ENCODE results near the gene ZNF423. TPM values are rescaled to one million over a fixed set of nuclear protein-coding genes. Genes with fewer than 3 reads are reported as not detected.

Gene ZNF423
- polyA plus RNA-seq, 1 experiment = 0.11 TPM

- no peak for TF ChIP-seq CTCF (IDR thresholded peaks at IDR 0.05; ENCODE audit: low read depth, low read length)
- DNase-seq (ENCODE audit: low read depth, low spot score) = no peak
- Histone ChIP-seq H3K27ac (ENCODE audit: low read depth, low read length) (no peak overlapping the region), H3K4me3 (ENCODE audit: low read depth, low read length) (no peak overlapping the region), H3K9me3 (ENCODE audit: control insufficient read depth, insufficient read depth, low read length) (no peaks in the 10 kb centered on the region), H3K27me3 (ENCODE audit: control insufficient read depth, insufficient read depth, low read length) (peaks cover 3% of the 10 kb centered on the region)
- ChIA-PET POLR2A (no interaction called here), CTCF (no interaction called here)
Measured at GRCh38 chr16:49747654-49748053, 108.3 kb downstream of the ZNF423 start.

GRCh38 chr16:49746545-49746944 lies 109.4 kb downstream of the ZNF423 start:
- TF ChIP-seq CTCF (IDR thresholded peaks at IDR 0.05; ENCODE audit: low read depth, low read length) = no peak
- ChIA-PET CTCF (no interaction called here), POLR2A (no interaction called here)
- Histone ChIP-seq H3K4me3 (ENCODE audit: low read depth, low read length) (no peak overlapping the region), H3K9me3 (ENCODE audit: control insufficient read depth, insufficient read depth, low read length) (no peaks in the 10 kb centered on the region), H3K27me3 (ENCODE audit: control insufficient read depth, insufficient read depth, low read length) (peaks cover 3% of the 10 kb centered on the region), H3K27ac (ENCODE audit: low read depth, low read length) (no peak overlapping the region)
- DNase-seq (ENCODE audit: low read depth, low spot score) = no peak

GRCh38 chr16:49745311-49745747 lies 110.6 kb downstream of the ZNF423 start:
- Histone ChIP-seq H3K4me3 (ENCODE audit: low read depth, low read length) (no peak overlapping the region), H3K27ac (ENCODE audit: low read depth, low read length) (no peak overlapping the region), H3K27me3 (ENCODE audit: control insufficient read depth, insufficient read depth, low read length) (peaks cover 3% of the 10 kb centered on the region), H3K9me3 (ENCODE audit: control insufficient read depth, insufficient read depth, low read length) (no peaks in the 10 kb centered on the region)
- no peak for TF ChIP-seq CTCF (IDR thresholded peaks at IDR 0.05; ENCODE audit: low read depth, low read length)
- CTCF ChIA-PET = no interaction called here
- no peak for DNase-seq (ENCODE audit: low read depth, low spot score)
- POLR2A ChIA-PET = no interaction called here

- POLR2A ChIA-PET = no interaction called here
- Histone ChIP-seq H3K4me3 (ENCODE audit: low read depth, low read length) (no peak overlapping the region), H3K27ac (ENCODE audit: low read depth, low read length) (no peak overlapping the region), H3K27me3 (ENCODE audit: control insufficient read depth, insufficient read depth, low read length) (peaks cover 3% of the 10 kb centered on the region), H3K9me3 (ENCODE audit: control insufficient read depth, insufficient read depth, low read length) (no peaks in the 10 kb centered on the region)
- TF ChIP-seq CTCF (IDR thresholded peaks at IDR 0.05; ENCODE audit: low read depth, low read length) = no peak
- no peak for DNase-seq (ENCODE audit: low read depth, low spot score)
- CTCF ChIA-PET = no interaction called here
Measured at GRCh38 chr16:49744244-49745220, 111.4 kb downstream of the ZNF423 start.

- CTCF ChIA-PET = no interaction called here
- no peak for DNase-seq (ENCODE audit: low read depth, low spot score)
- POLR2A ChIA-PET = no interaction called here
Measured at GRCh38 chr16:49743658-49744057, 112.3 kb downstream of the ZNF423 start.

More at GRCh38 chr16:49743658-49744057, 112.3 kb downstream of the ZNF423 start:
- H3K27ac ChIP-seq (ENCODE audit: low read depth, low read length) = no peak overlapping the region
- TF ChIP-seq CTCF (IDR thresholded peaks at IDR 0.05; ENCODE audit: low read depth, low read length) = no peak
- no peak overlapping the region for H3K4me3 ChIP-seq (ENCODE audit: low read depth, low read length)
- no peaks in the 10 kb centered on the region for H3K9me3 ChIP-seq (ENCODE audit: control insufficient read depth, insufficient read depth, low read length)
- H3K27me3 ChIP-seq (ENCODE audit: control insufficient read depth, insufficient read depth, low read length) = peaks cover 3% of the 10 kb centered on the region
